HG03159 (cell line): Measurements from ENCODE around the gene SP1.
"Not testable (repeated sequence)": the region's sequence is repeated elsewhere in the genome, so short reads cannot be mapped to it uniquely, and the experiment has no call there.

Source experiments
- ATAC-seq: cut with Tn5 transposase; IDR thresholded peaks from one replicate; pipeline ENCODE4 v1.9.1; 2021; ENCODE audit warnings: mild to moderate bottlenecking, moderate library complexity; ENCODE audit not compliant: unreplicated experiment

The SP1 gene

DNA sequence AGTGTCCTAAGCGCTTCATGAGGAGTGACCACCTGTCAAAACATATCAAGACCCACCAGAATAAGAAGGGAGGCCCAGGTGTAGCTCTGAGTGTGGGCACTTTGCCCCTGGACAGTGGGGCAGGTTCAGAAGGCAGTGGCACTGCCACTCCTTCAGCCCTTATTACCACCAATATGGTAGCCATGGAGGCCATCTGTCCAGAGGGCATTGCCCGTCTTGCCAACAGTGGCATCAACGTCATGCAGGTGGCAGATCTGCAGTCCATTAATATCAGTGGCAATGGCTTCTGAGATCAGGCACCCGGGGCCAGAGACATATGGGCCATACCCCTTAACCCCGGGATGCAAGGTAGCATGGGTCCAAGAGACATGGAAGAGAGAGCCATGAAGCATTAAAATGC lies 31.0 kb downstream of the SP1 start:
- no peak for ATAC-seq

DNA sequence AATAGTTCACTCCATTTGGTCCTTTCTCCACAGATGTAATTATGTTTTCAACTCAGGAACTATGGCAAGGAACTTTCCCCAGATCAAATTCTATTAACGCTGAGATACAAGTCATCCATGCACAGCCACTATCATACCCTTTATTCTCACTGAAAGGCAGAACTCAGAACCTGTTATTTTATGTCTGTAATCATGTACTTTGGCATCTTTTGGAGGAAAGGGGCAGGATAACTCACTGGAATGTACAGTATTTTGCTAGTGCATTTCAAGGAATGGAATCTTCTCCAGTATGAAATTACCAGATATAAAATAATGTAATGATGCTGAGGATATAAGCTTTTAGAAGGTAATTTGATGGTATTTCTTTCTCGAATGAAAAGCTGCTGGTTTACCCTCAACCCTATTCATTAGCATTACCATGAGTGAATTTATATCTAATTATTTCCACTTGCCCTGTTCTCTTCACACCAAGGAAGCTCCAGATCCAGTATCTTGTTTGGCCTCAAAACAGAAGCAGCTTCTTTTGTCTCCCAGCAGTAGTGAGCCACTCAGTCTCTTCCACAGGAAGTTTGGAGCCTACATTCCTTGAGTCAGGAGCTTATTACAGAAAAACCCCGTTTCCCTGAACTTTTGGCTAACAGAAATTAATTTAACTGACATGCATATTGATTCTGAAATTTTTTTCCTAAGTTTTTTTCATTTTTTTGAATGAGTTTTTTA lies 33.7 kb downstream of the SP1 start:
- no peak for ATAC-seq

DNA sequence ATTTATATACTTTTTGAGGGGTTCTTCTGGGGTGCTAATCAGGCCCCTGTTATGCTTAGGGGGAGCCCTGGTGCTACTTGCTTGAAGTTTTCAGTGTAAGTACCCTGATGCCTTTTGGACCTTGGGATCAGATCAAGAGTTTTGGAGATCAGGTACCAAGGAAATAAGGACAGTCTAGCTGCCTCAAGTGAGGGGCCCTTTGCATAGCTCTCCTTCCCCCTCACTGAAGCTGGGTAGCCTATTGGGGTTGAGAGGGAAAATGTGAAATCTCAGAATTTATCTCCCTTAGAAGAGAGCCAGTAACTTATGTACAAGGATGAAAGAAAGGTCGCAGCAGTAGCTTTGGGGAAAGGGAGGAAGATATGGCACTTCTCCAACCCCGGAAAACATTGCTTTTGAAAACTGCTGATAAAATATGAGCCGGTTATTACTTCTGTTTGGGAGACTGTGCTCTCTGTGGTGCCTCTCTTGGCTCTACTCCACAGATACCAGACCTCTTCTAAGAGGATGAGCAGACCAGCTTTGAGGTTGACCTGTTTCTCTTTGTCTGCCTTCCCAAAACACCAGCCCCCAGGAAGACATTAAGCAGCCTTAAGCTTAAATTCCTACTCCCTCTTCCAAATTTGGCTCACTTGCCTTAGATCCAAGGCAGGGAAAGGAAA lies 34.9 kb downstream of the SP1 start:
- no peak for ATAC-seq

GRCh38 chr12:53415752-53416389 lies 35.9 kb downstream of the SP1 start:
- not testable (repeated sequence) for ATAC-seq

DNA sequence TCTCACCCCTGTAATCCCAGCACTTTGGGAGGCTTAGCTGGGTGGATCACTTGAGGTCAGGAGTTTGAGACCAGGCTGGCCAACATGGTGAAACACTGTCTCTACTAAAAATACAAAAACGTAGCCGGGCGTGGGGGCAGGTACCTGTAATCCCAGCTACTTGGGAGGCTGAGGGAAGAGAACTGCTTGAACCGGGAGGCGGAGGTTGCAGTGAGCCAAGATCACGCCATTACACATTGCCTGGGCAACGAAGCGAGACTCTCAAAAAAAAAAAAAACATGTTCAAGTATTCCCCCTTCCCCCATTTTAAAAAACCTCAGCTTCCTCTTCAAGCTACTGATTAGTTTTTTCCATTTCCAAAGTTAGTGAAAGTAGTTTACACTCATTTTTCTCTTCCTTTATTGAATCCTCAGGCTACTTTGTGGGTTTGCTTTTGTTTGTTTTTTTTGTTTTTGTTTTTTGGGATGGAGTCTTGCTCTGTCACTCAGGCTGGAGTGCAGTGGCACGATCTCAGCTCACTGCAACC lies 37.4 kb downstream of the SP1 start:
- not testable (repeated sequence) for ATAC-seq

DNA sequence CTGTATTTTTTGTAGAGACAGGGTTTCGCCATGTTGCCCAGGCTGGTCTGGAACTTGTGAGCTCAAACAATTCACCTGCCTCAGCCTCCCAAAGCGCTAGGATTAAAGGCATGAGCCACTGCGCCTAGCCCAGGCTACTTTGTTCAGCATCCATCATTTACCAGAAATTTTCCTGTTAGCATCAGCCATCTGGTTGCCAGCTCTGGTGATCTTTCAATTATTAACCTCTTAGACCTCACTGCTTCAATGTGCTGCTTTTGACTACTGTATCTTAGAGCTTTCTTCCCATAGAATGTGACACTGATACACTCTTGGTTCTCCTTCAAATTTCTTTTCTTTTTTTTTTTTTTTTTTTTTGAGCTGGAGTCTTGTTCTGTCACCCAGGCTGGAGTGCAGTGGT lies 38.2 kb downstream of the SP1 start:
- ATAC-seq, result no peak

DNA sequence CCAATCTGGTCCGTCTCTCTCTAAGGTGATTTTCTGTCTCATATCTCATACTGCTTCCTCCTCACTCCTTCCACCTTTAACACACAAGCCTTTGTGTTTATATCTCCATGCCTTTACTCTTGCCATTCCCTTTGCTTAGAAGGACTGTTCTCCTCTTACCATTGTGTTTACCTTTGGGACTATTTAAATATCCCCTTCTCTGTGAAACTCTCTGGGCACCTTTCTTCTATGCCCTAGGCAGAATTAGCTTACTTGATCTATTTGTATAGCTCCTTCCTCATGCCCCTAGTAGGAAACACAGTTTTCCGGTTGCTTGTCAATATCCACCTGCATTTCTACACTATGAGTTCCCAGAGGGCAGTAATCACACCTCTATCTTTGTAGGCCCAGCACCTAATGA lies 39.8 kb downstream of the SP1 start:
- ATAC-seq, result no peak

GRCh38 chr12:53422247-53422646 lies 42.3 kb downstream of the SP1 start:
- ATAC-seq, result not testable (repeated sequence)

DNA sequence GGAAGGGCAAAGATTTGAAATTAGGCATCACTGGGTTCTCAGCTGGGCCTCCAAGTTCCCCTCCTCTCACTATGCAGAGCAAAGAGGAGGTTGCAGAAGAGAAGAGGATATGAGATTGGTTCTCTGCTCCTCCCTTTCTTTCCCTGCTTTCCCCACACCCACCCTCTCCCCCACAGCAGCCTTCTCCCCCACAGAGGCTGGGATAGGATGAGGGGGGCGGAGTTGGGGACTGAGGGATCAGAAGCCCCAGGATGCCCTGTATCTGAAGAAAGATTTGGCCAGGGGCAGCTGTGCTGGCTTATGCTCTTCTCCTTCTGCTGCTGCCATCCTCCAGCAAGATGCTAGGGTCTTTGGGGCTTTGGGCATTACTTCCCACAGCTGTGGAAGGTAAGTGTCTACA lies 43.6 kb downstream of the SP1 start, which contains the start of gene AMHR2:
TSS of gene AMHR2 (plus strand) at position 259 of the 400 bp plus-strand sequence. CDS start at position 339, 80 bp downstream.
- ATAC-seq, result no peak

- ATAC-seq, result no peak
These were observed 44.9 kb downstream of the SP1 start for GRCh38 chr12:53424626-53425514.

DNA sequence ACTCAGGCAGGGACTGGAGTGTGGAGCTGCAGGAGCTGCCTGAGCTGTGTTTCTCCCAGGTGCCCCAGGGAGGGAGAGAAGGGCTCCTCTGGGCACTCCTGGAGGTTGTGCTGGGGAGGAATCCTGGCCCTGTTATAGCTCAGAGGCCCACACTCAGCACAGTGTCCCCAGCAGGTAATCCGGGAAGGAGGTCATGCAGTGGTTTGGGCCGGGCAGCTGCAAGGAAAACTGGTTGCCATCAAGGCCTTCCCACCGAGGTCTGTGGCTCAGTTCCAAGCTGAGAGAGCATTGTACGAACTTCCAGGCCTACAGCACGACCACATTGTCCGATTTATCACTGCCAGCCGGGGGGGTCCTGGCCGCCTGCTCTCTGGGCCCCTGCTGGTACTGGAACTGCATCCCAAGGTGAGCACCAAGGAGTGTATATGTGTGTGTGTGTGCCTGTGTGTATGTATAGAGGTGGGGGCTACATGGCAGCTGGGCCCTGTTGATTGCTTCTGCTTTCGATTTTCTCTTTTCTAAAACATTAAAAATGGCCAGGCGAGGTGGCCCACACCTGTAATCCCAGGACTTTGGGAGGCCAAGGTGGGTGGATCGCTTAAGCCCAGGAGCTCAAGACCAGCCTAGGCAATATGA lies 45.7 kb downstream of the SP1 start:
- ATAC-seq, result no peak

DNA sequence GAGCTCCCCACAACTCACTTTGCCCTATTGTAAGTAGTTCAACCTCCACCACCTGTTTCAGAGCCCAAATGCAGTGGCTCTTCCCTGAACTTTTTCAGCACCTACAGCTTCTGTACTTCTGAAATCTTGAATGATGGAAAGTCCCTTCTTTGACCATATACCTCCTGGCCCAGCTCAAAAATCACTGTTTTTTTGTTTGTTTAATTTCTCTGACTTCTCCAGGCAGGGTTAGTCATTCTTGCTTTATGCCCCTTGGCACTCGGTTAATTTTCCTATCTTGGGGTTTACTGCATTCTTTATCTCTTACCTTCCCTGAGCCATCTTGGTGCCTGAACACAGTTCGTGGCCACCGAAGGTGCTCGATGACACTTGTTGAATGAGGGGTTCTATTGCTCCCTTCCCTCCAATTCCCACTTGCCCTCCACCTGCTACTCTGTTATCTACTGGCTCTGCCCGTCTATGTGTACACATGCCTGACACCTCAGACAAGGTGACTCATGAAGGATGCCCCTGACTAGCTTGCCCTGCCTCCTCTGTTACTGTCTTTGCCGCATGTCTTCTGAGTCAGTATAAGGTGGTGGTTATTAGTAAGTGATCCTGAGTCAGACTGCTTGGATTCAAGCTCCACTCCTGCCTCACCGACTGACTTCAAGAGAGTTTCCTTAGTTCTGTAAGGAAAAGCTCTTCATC lies 48.1 kb downstream of the SP1 start:
- no peak for ATAC-seq

- ATAC-seq, result no peak
These were observed 48.8 kb downstream of the SP1 start for GRCh38 chr12:53428741-53429140.

DNA sequence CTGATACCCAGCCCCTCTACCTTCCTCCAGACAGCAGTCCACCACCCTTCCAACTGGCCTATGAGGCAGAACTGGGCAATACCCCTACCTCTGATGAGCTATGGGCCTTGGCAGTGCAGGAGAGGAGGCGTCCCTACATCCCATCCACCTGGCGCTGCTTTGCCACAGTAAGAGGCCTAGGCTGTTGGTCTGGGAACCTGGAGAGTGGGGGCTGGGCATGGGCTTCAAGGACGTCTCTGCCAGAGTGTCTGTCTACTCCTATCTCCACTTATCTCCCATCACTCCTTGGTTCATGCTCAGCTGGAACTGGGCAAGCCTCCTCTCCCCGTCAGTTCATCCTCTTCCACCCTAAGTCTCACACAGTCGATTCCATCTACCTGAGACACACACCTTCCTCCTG lies 50.1 kb downstream of the SP1 start:
- ATAC-seq, result no peak

GRCh38 chr12:53431187-53431586 lies 51.2 kb downstream of the SP1 start:
- ATAC-seq, result no peak

DNA sequence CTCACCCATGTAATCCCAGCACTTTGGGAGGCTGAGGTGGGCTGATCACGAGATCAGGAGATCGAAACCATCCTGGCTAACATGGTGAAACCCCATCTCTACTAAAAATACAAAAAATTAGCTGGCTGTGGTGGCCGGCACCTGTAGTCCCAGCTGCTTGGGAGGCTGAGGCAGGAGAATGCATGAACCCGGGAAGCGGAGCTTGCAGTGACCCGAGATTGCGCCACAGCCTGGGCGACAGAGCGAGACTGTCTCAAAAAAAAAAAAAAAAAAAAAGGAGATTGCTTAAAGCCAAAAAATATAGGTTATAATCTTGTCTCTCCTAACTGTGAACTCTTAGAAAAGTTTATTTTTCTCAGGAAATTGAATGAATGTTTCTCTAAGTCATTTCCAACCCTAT lies 55.4 kb downstream of the SP1 start:
- ATAC-seq, result not testable (repeated sequence)

GRCh38 chr12:53439582-53439981 lies 59.6 kb downstream of the SP1 start:
- ATAC-seq, result not testable (repeated sequence)

- peak; percentile 97 for ATAC-seq
These were observed 61.3 kb downstream of the SP1 start, which contains the start of gene PRR13 for GRCh38 chr12:53441040-53441833. PRR13 (plus strand) TSS chr12:53441734; CDS start chr12:53442715, 981 bp downstream.

DNA sequence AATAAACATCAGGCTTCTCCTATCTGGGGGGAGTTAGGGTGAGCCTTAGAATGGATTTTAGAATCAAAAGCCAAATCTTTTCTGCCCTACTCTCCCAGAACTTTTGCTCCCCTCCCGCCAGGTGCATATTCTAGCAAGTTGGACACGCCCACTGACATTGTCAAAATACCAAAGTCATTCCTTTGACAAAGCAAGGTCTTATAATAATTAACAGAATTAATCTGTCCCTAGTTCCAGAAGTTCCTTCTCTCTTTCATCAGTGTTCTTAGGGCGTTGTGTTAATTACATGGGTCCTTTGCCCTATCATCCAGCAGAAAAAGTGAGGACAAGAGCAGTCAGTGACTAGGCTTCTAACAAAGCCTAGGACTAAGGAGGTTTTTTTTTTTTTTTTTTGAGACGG lies 64.0 kb downstream of the SP1 start:
- ATAC-seq, result no peak
